ENCODE results near the gene ZNF532. TPM values are rescaled to one million over a fixed set of nuclear protein-coding genes. Genes with fewer than 3 reads are reported as not detected.

Gene ZNF532
- total and polyA plus RNA-seq, 2 donors (not counting 3 experiments of a cell fraction or from before 2014, with no cell fraction given): 42.3 to 70.1 TPM

GRCh38 chr18:58977223-58977622, 112.5 kb downstream of the ZNF532 start:
- no peak for TF ChIP-seq MYC (IDR thresholded peaks at IDR 0.05; ENCODE audit: low read depth, low read length)
- no peak for TF ChIP-seq POLR2A (IDR thresholded peaks at IDR 0.05; ENCODE audit: low read depth, low read length)
- TF ChIP-seq POLR2AphosphoS5 (IDR thresholded peaks at IDR 0.05; ENCODE audit: insufficient read depth, low read depth, low read length): no peak
- no peak for TF ChIP-seq JUN (IDR thresholded peaks at IDR 0.05; ENCODE audit: borderline replicate concordance, insufficient read depth, insufficient read length, low read depth)
- TF ChIP-seq FOS (IDR thresholded peaks at IDR 0.05; ENCODE audit: borderline replicate concordance, insufficient read depth, low read length): no peak
- TF ChIP-seq EZH2 (IDR thresholded peaks at IDR 0.05; ENCODE audit: borderline replicate concordance, low read depth, low read length, severe bottlenecking): no peak
- TF ChIP-seq GATA2 (IDR thresholded peaks at IDR 0.05; ENCODE audit: insufficient read depth, insufficient read length, low read depth, low read length): no peak
- TF ChIP-seq CTCF (IDR thresholded peaks at IDR 0.05; ENCODE audit: extremely low read depth in 1 of 2, insufficient read depth in 1 of 2, low read depth in 1 of 2, low read length in 2 of 2): no peak
- no peak for TF ChIP-seq MAX (IDR thresholded peaks at IDR 0.05; ENCODE audit: insufficient read depth, insufficient read length)
- Histone ChIP-seq H3K36me3 (ENCODE audit: control insufficient read depth in 2 of 2, extremely low read depth in 1 of 2, insufficient read depth in 2 of 2, low read length in 2 of 2) (peaks cover 6 to 15% of the 10 kb centered on the region in 2 experiments), H2AFZ (ENCODE audit: low read depth, low read length) (no peak overlapping the region), H3K79me2 (ENCODE audit: control insufficient read depth, insufficient read depth, low read length) (no peaks in the 10 kb centered on the region), H3K9ac (replicated peaks; ENCODE audit: extremely low read depth, insufficient read depth, low read length) (no peak overlapping the region), H3K27ac (ENCODE audit: insufficient read depth, low read depth, low read length) (no peak overlapping the region), H3K4me2 (ENCODE audit: insufficient read depth, low read length) (no peak overlapping the region), H4K20me1 (replicated peaks; ENCODE audit: control insufficient read depth, extremely low read depth, insufficient read depth, low read length) (no peaks in the 10 kb centered on the region), H3K4me1 (ENCODE audit: control insufficient read depth, extremely low read depth, insufficient read depth, low read length) (no peaks in the 10 kb centered on the region), H3K4me3 (replicated peaks in 1 of 3; ENCODE audit: insufficient read depth in 1 of 3, low read depth in 1 of 3, low read length in 3 of 3) (no peak overlapping the region), H3K9me3 (replicated peaks; ENCODE audit: control insufficient read depth, insufficient read depth, low read length) (no peaks in the 10 kb centered on the region), H3K9me1 (replicated peaks; ENCODE audit: control insufficient read depth, extremely low read depth, insufficient read depth, low read length) (no peaks in the 10 kb centered on the region), H3K27me3 (ENCODE audit: control insufficient read depth in 2 of 2, insufficient read depth in 2 of 2, low read length in 2 of 2) (no peaks in the 10 kb centered on the region)
- FAIRE-seq (no peak), DNase-seq (ENCODE audit: low read depth, low spot score) (no peak)
- intact Hi-C loops (cut with micrococcal nuclease): no loop called here
- ChIA-PET CTCF (no interaction called here), POLR2A (no interaction called here)
- no TSS peak for BruUV-seq (replicated peaks)
- dilution Hi-C loops (cut with MboI; ENCODE audit: extremely low pct_ligation_motif_present, low sequenced_read_pairs): no loop called here
